HG03571 (cell line): ENCODE results near the gene SLC7A9.
"Not testable (repeated sequence)": the region's sequence is repeated elsewhere in the genome, so short reads cannot be mapped to it uniquely, and the experiment has no call there.

ENCODE experiments used
- ATAC-seq: cut with Tn5 transposase; IDR thresholded peaks from one replicate; pipeline ENCODE4 v1.9.1; 2021; ENCODE audit not compliant: unreplicated experiment

The SLC7A9 gene

DNA sequence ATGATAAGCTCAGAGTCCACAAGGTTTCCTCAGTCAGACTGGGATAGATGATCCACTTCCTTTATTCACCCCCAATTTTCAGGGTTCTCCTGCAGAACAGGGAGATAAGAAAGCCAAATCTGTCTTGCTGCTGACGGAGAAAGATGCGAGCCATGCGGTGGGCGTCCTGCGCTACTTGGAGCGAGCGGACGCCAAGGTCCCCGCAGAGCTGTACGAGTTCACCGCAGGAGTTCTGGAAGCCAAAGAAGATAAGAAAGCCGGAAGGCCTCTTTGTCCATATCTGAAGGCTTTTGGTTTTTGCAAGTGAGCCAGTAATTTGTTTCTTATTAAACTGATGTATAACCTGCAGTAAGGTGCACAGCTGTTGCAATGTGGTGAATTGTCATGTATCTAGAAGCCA, 66.7 kb downstream of the SLC7A9 start:
- ATAC-seq = no peak

- no peak for ATAC-seq
Observed at GRCh38 chr19:32800754-32801153, 68.8 kb downstream of the SLC7A9 start.

- ATAC-seq = no peak
Observed at GRCh38 chr19:32800191-32800590, 69.4 kb downstream of the SLC7A9 start.

DNA sequence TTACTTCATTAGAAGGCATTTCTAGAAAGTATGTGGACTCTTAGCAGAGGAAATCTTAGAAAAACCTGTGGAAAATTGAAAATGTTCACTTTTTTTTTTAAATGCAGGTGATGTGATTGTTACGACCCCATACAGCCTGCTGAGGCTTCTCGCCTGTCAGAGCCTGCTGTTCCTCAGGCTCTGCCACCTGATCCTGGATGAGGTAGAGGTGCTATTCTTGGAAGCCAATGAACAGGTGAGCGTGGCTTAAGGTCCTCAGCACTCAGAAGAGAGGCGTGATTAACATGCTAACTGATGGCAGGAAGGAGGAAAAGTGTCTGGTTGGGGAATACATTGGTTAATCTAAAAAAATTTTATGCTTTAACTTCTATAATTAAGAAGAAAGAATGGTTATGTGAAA, 71.4 kb downstream of the SLC7A9 start:
- ATAC-seq = no peak

GRCh38 chr19:32789429-32789828, 80.1 kb downstream of the SLC7A9 start:
- ATAC-seq = no peak

GRCh38 chr19:32787895-32788294, 81.7 kb downstream of the SLC7A9 start:
- not testable (repeated sequence) for ATAC-seq

- not testable (repeated sequence) for ATAC-seq
Observed at GRCh38 chr19:32787161-32787813, 82.3 kb downstream of the SLC7A9 start.

- not testable (repeated sequence) for ATAC-seq
Observed at GRCh38 chr19:32782089-32782488, 87.5 kb downstream of the SLC7A9 start.

DNA sequence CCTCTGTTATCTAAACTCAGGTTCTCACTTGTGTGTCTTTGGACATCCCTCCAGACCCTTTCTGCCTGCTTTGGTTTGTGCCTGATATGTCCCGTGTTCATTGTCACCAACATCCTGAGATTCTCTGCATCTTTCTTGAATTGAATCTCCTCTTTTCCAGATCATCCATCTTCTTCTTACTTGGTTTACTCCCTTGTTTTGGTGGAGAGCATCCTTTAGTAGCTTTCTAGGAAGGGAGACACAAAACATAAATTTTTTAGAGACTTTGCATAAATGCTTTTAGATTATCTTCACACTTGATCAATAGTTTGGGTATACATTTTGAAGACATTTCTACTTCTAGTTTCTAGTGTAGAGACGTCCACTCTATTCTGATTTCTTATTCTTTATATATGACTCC, 88.3 kb downstream of the SLC7A9 start:
- no peak for ATAC-seq
